SIG-M5 treated with dmso at 0.1 percent for 504 hours (cell line): ENCODE results near the gene PDXK.
"Not testable (repeated sequence)": the region's sequence is repeated elsewhere in the genome, so short reads cannot be mapped to it uniquely, and the experiment has no call there.

Experiments used
- DNase-seq: peaks from one replicate; lab custom pipeline; 2025; ENCODE audit not compliant: unreplicated experiment; lab: John Stamatoyannopoulos, UW

The PDXK gene

DNA sequence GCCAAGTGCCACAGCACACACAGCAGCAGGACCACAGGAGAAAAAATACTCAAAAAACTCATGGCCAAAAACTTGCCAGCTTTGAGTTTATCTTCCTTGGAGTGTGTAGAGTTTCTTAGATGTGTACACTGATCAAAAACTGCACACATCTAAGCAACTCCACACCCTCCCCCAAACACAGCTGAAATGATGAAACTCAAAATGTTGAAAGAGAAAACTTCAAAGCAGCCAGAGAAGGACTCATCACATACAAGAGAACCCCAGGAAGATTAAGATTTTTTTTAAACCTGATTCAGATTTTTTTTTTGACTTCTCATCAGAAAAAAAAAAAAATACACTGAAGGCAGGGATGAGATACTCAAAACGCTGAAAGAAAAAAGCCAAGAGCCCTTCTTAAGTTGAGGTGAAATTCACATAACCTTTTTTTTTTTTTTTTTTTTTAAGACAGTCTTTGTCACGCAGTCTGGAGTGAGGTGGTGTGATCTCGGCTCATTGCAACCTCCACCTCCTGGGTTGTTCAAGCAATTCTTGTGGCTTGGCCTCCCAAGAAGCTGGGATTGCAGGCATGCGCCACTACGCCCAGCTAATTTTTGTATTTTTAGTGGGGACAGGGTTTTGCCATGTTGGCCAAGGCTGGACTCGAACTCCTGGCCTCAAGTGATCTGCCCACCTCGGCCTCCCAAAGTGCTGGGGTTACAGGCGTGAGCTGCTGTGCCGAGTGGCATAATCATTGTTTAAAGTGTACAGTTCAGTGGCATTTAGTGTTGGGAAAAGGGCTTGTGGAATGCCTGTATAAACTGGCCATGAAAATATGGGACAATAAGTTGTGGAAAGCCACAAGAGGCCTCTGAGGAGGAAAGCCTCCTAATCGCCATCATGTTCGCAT lies 20.9 kb upstream of the PDXK start:
- DNase-seq = peak; percentile 8

- not testable (repeated sequence) for DNase-seq
Measured at GRCh38 chr21:43699492-43699777, 19.5 kb upstream of the PDXK start.

- DNase-seq = no peak
Measured at GRCh38 chr21:43699933-43700599, 18.9 kb upstream of the PDXK start.

GRCh38 chr21:43701936-43702784 lies 16.8 kb upstream of the PDXK start:
- no peak for DNase-seq

- no peak for DNase-seq
Measured at GRCh38 chr21:43702785-43703034, 16.2 kb upstream of the PDXK start.

DNA sequence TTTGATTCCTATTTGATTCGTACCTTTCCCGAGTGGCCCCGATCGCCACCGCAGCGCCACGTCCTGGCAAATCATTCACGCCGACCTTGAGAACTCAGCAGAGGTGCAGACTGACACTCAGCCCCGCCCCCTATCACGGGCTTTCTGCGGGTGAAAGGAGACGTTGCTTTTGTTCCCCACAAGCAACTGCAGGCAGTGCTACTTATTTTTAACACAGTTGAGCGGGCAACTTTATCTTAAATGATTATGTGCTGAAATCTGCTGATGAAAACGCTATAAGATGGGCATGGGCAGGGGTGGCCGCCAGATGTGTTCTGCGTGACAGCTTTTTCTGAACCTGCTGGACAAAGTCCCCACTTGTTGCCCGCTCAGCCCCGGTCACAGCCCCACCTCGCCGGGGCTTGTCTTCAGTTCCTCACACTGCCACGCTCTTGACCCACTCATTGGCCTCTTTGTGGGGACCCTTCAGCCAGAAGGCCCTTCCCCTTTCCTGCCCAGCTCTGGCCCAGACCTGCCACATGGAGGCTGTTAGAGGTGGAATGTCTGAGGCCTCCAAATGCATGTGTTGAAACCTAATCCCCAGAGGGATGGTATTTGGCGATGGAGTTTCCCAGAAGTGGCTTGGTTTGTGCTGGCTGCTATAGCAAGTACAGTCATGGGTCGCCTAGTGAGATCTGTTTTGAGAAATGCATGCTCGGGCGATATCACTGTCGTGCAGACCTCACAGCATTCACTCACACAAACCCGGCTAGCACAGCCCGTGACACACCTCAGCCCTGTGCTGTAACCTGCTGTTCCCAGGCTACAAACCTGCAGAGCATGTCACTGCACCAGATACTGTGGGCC lies 15.7 kb upstream of the PDXK start:
- DNase-seq = no peak

DNA sequence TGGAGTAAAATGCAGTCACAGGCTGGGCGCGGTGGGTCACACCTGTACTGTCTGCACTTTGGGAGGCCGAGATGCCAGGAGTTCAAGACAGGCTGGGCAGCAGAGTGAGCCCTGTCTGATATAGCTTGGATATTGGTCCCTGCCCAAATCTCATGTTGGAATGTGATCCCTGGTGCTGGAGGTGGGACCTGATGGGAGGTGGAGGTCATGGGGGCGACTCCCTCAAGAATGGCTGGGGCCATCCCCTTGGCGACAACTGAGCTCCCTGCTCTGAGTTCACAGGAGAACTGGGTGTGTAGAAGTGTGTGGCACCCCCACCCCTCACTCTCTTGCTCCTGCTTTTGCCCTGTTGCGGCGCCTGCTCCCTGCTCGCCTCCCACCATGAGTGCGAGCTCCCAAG lies 11.5 kb upstream of the PDXK start:
- no peak for DNase-seq

DNA sequence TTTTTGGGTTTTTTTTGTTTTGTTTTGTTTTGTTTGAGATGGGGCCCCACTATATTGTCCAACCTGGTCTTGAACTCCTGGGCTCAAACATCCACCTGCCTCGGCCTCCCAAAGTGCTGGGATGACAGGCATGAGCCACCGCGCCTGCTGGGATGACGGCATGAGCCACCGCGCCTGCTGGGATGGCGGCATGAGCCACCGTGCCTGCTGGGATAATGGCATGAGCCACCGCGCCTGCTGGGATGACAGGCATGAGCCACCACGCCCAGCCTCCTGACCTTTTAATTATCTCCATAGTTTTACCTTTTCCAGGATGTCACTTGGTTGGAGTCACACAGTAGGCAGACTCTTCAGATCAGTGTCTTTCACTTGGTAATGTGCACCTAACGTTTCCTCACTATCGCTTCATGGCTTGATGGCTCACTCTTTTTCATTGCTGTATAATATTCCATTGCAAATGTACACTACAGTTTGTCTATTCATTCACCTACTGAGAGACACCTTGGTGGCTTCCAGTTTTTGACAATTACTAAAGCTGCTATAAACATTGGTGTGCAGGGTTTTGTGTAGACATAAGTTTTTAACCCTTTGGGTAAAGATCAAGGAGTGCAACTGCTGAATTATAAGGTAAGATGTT lies 10.1 kb upstream of the PDXK start:
- no peak for DNase-seq

DNA sequence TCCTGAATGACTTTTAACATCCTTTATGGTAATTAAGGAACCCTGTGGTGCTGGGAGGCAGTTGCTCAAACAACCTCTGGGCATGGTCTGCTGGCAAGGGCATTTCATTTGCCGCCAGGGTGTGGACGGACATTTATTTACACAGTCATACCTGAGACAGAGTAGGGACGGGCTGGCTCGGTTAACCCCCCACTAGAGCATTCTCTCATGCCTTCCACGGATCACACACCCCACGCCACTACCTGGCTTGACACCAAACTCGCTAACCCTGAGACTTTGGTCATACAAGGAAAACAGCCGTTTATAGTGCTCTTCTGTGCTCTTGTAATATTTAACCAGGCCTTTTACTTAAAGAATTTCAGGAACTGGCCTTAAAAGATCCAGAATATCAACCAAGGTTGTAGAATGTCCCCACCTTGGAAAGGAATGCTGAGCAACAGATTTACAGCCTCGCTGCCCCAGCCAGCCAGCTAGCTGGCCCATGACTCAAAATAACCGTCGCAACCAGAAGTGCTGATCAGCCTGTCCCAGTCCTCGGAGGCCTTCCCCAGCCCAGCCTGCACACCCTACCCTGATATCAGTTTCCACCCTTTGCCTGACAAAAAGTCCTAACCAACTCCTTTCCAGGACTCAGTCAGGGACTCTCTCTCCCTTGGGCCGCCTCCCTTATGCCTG lies 6.5 kb upstream of the PDXK start:
- DNase-seq = peak; percentile 68

- not testable (repeated sequence) for DNase-seq
Measured at GRCh38 chr21:43713123-43713522, 5.8 kb upstream of the PDXK start.

DNA sequence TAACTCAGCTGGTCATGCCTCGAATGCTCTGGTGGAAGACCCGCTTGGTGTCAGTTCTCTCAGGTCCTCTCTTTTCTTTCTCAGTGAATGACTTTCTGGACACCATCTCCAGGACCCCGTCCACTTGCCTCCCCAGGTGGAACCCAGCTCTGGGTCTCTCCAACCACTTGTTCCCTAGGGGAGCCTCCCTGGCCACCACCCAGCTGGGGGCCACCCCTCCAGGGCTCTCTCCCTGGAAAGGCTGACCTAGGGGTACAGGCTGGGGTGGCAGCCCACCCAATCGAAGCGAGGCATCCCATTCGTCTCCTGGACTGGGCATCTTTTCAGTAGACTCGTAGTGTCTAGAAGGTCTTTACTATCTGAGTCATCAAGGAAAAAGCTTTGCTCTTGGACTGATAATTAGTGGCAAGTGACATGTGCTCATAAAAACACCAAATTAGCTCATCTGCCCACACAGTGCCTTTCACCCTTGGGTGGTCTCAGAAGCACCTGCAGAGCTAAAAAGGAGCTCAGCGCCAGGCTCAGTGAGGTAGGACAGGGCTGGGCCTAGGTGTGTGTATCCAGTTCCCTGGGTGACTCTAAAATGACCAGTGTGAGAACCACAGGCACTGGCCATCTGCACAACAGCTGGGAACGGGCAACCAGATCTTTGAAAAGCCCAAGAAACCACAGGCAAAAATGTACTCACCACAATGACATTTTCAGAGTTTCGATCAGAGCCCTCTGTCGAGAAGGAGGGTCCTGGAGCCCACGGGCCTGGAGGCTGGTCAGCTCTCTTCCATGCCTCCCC lies 2.4 kb upstream of the PDXK start:
- DNase-seq = peak; percentile 18

- DNase-seq = no peak
Measured at GRCh38 chr21:43717166-43717853, 1.6 kb upstream of the PDXK start.

GRCh38 chr21:43717967-43718871 lies 710 bp upstream of the PDXK start:
- DNase-seq = no peak

DNA sequence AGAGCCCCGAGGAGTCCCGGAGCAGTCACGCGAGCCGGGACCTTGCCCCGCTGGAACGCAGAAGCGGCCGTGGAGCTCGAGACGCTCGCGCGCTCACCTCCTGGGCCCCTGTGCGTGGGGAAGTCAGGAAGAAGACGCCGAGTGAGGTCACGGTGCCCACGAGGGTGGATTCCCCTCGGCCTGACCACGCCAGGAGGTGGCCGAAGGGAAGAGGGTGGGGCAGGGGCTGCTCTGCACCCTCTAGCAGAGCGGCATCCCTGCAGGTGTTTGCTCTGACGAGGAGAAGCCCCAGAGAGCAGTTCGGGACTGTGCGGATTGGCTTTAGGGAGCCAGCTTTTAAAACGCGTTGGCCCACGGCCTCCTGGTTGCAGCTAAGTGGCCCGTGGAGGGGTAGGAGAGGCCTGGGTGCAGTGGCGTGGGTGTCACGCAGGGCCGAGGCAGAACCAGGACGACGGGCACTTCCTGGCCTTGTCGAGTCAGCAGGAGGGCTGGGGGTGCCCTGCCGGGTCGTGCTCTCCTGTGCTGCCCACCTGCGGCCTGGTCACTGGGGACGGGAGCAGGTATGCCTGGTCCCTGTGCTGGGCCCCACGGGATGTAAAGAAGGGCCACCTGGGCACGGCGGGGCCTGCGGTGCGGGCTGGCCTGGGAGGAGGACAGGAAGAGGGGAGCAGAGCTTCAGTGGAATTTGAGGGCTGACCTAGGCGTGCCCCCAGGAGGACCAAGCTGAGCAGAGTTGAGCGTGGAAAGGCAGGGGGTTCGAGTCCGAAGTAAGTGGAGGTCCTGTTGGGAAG lies 1.0 kb downstream of the PDXK start:
- DNase-seq = peak; percentile 18

- DNase-seq = no peak
Measured at GRCh38 chr21:43720539-43721166, 1.7 kb downstream of the PDXK start.

- peak; percentile 8 for DNase-seq
Measured at GRCh38 chr21:43721206-43721605, 2.3 kb downstream of the PDXK start.
